GM18861 (cell line): ENCODE results near the gene RAMP1.
"Not testable (repeated sequence)": the region's sequence is repeated elsewhere in the genome, so short reads cannot be mapped to it uniquely, and the experiment has no call there.

Experiments
- ATAC-seq: cut with Tn5 transposase; IDR thresholded peaks from one replicate; pipeline ENCODE4 v1.9.1; 2021; ENCODE audit not compliant: unreplicated experiment

RAMP1 gene

DNA sequence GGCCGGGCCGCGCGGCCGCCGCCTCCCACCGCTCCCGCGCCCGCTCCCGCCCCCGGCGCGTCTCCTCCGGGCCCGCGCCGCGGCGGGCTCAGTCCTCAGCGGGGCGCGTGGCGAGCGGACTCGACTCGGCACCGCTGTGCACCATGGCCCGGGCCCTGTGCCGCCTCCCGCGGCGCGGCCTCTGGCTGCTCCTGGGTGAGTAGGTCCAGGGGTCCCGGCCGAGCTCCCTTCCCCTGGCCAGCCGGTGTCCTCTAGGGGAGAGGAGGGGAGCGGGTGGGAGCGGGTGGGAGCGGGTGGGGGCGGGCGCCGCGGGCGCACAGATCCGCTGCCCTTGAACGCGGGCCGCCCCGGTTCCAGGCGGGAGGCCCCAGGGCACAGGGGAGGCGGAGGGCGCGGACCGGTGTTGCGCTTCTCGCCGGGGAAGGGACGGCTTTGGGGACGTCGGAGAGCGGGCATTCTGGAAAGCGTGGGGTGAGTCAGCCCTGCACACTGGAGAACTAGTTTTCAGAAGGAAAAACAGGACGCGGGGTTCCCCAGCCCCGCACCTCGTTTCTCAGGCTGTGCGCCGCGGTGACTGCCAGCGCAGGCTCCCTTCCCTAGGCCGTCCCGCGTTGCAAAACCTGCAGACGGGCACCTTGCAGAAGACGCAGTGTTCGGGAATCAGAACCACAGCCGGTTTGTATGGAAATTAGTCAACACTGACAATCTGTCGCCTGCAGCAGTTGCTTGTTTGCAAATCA is at the start of gene RAMP1:
Gene RAMP1, plus strand, starts transcription at position 91 of the 740 bp plus-strand sequence. Its CDS starts 53 bp downstream, at position 144.
- no peak for ATAC-seq

DNA sequence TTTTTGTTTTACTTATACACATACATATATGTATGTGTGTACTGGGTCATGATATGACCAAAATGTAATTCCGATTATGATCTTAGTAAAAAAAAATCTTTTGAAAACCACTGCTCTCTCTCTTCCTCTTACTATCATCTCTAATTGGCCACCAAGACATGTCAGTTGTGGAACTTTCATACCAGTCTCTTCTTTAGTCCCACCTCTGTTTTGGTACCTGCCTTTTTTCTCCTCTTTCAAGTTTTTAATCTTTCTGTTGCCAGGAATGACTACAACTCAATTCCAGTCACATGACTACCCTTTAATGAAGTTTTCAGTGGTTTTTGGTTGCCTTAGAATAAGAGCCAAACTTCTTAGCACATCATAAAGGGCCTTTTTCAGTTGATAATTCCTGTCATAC is 43.8 kb upstream of the RAMP1 start:
- no peak for ATAC-seq

- no peak for ATAC-seq
Observed at GRCh38 chr2:237816531-237816930, 42.9 kb upstream of the RAMP1 start.

DNA sequence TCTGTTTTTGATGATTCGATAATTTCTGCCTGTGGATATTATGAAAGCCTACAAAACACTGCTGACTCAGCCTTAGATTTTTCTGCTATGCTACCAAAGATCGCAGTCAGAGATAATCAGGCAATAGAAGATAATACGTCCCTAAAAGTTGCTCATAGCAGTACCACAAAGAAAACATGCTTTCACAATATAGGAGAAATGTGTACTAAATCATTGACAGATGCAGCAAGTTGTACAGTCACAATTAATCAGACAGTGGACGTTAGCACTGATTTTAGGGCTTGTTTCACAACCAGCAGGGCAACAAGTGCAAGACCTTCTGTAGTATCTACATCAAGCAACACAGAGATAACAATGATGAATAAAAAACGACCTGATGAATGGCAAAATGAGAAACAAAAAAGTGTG is 41.4 kb upstream of the RAMP1 start:
- no peak for ATAC-seq

- ATAC-seq, result no peak
Observed at GRCh38 chr2:237819231-237819630, 40.2 kb upstream of the RAMP1 start.

GRCh38 chr2:237820421-237820820 is 39.0 kb upstream of the RAMP1 start:
- no peak for ATAC-seq

- ATAC-seq, result no peak
Observed at GRCh38 chr2:237823544-237823943, 35.9 kb upstream of the RAMP1 start.

- ATAC-seq, result no peak
Observed at GRCh38 chr2:237824085-237824484, 35.3 kb upstream of the RAMP1 start.

- ATAC-seq, result no peak
Observed at GRCh38 chr2:237827421-237827987, 31.9 kb upstream of the RAMP1 start.

- ATAC-seq, result no peak
Observed at GRCh38 chr2:237830522-237830921, 28.9 kb upstream of the RAMP1 start.

- ATAC-seq, result no peak
Observed at GRCh38 chr2:237833546-237833945, 25.9 kb upstream of the RAMP1 start.

DNA sequence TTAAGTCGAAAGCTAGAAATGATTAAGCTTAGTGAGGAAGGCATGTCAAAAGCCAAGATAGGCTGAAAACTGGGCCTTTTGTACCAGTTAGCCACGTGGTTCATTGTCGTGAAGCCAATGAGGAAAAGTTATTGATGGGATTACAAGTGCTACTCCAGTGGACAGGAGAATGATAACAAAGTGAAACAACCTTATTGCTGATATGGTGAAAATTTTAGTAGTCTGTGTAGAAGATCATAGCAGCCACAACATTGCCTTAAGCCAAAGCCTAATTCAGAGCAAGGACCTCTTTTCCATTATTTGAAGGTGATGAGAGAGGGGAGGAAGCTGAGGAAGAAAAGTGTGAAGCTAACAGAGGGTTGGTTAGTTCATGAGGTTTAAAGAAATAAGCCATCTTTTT is 24.1 kb upstream of the RAMP1 start:
- no peak for ATAC-seq

GRCh38 chr2:237841051-237841450 is 18.4 kb upstream of the RAMP1 start:
- ATAC-seq, result no peak

DNA sequence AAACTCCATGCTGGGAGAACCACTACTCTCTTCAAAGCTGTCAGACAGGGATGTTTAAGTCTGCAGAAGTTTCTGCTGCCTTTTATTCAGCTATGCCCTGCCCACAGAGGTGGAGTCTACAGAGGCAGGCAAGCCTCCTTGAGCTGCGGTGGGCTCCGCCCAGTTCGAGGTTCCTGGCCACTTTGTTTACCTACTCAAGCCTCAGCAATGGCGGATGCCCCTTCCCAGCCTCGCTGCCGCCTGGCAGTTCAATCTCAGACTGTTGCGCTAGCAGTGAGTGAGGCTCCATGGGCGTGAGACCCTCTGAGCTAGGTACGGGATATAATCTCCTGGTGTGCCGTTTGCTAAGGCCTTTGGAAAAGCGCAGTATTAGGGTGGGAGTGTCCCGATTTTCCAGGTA is 10.5 kb upstream of the RAMP1 start:
- not testable (repeated sequence) for ATAC-seq

- no peak for ATAC-seq
Observed at GRCh38 chr2:237854295-237854694, 5.1 kb upstream of the RAMP1 start.

- ATAC-seq, result no peak
Observed at GRCh38 chr2:237857791-237858190, 1.6 kb upstream of the RAMP1 start.

GRCh38 chr2:237858294-237859081 is 935 bp upstream of the RAMP1 start:
- no peak for ATAC-seq

DNA sequence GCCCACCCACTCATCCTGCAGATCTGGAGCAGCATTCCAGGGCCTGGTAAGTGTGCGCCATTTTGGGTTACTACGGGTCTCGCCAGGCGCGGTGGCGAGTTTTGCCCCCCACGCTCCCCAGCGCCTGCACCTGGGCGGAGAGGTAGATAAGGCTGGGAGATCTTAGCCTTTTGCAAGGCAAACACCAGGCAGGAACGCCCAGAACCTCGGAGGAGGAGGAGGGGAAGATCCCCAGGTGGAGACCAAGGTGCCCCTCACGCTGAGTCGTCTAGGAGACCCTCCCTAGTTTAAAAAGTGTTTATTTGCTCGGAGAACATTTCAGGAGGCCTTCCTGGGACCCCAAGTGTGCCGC is 365 bp upstream of the RAMP1 start:
- ATAC-seq, result no peak

DNA sequence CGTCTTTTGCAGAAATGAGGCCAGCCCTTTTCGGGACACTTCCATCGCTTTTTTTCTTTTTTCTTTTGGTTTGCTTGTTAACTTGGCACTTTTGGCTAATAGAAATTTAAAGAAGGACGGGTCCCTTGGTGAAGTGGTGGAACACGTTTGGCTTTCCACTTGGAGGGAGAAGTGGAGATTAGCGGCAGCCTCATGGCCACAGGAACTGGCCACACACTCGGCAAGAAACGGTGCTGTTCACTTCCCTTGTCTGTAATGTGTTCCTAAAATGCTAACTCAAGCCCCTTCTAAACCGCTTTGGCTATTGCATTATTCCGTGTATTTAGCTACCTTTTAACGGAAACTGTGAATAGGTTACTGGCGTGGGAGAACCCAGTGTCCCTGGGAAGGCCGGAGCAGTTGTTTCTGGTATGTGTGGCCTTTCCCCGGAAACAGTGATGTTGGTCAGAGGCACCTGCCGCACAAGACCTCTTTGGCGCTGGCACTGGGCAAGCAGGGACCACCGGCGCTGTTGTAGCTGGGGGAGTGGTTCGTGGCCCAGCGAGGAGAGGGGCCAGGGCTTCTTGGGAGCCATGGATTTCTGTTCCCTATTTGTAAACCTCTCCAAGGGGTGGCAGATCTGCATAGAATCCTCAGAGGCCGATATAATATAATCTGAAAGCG is 981 bp downstream of the RAMP1 start:
- no peak for ATAC-seq

- no peak for ATAC-seq
Observed at GRCh38 chr2:237861875-237862527, 2.6 kb downstream of the RAMP1 start.

DNA sequence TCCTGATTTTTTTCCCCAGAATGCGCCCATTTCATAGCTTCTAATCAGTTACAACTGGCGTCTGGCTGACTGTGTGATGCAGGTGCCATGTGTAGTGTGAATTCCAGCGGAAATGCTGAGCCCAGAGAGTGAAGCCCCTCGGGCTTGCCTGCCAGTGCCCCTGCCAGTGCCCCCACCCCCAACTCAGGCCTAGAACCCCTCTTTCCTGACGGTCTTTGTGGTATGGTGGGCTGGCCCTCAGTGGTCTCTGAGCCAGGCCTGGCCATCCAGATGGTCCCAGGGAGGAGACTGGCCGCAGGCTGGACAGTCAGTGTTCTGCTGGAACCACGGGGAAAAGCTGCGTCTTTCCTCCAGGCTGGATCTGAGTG is 3.1 kb downstream of the RAMP1 start:
- ATAC-seq, result no peak
